ENCODE measurements around the gene RNU2-1.
"Not testable (repeated sequence)": the region's sequence is repeated elsewhere in the genome, so short reads cannot be mapped to it uniquely, and the experiment has no call there.

The RNU2-1 gene

DNA sequence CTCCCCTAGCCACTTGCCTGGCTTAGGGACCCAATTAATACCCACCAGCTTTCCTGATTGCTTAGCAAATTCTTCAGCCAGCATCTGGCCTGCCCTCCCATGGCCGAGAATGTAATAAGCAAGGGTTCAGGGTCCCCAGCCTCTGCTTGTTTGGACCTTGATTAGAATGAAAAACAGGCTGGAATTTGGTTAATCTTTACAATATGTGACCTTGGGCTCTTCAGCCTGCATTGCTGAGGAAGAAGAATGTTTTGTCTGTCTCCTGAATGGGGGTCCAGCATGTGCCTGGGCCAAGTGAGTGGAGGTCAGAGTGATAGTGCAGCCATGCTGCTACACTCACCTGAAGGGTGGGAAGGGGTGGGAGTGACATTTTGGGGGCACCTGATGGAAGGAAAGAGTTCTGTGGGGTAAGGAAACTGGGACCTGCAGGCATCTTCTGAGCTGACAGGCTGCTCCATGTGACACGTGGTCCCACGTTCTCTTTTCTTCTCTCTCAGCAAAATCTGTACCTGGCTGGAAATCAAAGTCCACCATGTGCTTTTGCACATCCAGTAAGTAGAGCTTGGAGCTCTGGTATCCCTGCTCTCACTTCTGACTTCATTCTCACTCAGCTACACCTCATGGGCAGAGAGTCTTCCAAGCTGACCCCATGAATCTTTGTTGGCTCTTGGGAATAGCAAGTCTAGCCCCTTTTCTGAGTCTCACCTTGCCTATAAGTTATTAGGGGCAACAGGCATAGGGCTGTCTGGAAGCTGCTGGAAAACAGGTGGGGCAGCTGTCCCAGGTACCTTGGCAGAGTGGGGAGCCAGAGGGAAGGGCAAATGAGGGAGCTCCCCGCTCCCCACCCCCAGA lies 16.8 kb downstream of the RNU2-1 start:
- DNase-seq = peak; percentile 33

DNA sequence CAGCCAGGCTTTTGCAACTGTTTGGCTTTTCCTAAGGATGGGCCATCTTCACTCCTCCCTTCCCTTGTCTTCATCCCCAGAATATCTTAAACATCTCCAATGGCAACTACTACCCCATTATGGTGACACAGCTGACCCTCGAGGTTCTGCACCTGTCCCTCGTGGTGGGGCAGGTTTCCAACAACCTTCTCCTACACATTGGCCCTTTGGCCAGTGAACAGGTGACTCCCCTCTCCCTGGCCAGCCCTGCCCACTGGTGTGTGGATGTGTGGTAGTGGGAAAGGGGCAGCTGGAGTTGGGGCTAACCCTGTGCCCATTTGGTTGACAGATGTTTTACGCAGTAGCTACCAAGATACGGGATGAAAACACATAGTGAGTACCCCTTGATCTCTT lies 17.4 kb downstream of the RNU2-1 start:
- DNase-seq = peak; percentile 9

DNA sequence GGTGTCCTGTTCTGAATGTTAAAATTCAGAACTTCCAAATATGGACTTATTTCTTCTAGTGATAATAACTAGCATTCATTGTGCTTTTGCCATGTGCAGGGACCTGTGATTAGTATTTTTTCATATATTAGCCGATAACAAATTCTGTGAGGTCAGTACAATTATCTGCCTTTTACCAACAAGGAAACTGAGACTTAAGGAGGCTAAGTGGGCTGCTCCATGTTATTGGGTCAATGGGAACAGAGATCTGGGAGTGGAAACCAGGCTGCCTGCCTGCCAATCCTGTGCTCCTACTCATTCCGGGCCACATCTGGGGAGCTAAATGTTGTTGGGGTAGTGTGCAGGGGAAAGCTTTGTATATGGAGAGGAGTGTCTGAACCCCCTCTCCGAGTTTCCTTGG lies 18.4 kb downstream of the RNU2-1 start:
- no peak for DNase-seq

DNA sequence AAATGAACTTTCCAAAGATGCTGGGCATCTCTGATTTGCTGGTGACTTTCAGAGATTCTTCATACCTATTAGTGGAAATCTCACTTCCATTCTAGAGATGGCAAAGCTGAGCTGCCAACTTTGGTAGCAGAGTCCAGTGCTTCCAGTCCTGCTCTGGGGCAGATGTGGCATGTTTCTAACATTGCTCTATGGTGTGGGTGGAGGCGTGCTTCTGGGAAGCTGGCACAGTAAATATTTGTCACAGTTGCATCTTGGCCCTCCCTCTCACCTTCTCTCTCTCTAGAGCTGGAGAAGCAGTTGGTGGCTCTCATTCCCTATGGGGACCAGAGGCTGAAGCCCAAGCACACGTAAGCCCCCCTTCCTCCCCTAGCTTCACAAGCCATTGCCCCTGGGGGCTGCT lies 20.2 kb downstream of the RNU2-1 start:
- DNase-seq = no peak

DNA sequence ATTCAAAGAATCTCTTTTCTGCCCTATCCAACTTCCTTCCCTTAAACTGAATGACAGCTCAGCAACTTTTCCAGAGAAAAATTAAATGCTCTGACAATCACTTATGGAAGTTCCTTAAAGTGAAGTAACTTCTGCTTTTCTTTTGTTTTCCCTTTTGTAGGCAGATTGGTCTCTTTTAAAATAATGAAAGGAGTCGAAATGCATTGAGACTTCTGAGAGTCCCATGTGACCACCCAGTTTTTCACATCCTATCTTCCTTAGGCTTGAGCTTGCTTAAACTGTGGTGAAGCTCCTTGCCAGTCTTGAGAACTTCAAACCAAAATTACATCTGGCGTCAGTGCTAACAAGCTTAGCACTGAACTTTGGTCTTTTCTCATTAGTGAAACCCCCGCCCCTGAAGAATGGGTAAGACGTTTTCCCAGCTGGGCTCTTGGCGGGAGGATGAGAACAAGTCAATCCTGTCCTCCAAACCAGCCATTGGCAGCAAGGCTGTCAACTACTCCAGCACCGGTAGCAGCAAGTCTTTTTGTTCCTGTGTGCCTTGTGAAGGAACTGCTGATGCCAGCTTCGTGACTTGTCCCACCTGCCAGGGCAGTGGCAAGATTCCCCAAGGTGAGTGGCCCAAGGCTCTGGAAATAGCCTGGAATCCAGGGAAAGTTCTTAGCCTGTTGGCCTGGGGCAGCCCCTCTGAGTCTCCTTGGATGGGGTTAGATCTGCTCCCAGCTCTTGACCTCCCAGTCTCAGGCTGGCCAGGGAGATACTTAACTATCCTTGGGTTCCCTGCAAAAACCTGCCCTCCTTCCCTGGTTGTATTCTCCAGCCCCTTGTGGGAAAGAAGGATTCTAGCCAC lies 20.9 kb downstream of the RNU2-1 start:
- DNase-seq = no peak

DNA sequence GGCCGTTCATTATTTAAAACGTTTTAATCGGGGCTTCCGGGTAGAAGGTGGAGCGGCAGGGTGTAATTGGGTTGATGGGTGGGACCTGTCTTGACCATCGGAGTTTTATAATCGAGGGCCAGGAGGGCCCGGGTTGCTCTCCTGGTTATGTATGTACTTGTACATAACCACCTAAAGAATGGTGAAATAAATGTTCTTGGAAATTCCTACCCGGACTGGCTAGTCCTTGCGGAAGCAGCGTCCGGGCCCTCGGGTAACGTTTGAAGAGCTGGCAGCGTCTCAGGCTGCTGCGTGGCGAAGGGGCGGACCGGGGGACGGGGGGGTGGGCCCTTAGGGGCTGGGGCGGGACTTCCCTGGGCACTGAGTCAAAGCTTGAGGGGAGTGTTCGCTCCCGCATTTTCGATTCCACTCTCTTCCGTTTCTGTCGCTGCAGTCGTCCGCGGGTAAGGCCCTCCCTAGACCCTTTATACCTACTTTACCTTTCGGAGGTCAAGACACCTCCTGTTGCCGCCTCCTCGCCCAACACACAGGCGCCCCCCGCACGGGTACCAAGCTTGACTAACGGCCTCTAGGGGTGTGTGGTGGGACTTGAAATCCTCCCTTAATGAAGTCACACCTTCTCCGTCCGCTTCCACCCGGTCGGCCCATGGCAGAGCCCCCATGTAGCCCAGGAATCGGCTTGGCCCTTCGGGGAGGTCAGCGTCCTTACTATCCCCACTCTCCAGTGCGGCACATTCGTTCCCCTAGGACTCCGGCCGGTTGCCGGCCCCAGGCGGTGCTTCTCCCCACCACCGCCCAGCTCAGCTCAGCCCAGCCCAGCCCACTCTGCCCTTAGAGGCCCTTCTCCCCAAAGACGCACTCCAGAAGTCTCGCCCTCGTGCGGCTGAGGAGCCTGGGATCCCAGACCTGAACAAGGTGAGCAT lies 22.0 kb downstream of the RNU2-1 start, which contains the start of gene TMEM106A:
TMEM106A (plus strand) TSS at position 396 of the 923 bp plus-strand sequence. CDS start 1,167 bp downstream, outside the sequence.
- peak; percentile 86 for DNase-seq

DNA sequence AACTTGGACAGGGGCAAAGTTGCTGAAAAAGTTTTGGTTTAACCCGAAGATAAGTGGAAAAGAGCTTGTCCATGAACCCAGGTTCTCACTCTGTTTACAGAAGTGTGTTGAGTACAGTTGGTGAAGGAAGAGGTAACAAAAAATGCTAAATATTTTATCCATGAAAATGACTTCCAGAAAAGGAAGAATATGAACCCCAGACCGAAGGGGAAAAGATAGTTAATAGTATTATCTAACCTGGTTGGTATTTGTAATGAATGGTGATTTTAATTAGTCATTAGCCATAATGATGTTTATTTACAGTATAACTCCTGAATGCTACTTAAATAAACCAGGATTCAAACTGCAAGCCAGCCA lies 22.7 kb downstream of the RNU2-1 start:
- no peak for DNase-seq

DNA sequence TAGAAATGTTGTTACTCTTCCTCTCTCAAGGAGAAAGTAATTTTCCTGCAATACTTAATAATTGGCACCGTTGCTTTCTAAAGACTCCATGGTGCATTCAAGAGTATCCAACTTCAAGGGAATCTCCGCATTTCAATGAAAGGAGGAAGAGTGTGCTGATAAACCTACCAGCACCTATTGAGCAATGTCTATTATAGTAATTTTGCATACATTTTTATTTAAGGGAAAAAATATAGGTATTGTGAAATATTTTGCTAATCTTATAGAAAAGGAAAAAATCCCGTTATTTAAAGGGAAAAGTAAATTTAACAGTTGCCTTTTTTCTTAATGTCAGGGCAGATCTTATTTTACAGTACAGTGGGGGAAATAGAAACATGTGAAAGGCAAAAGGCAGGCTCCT lies 23.2 kb downstream of the RNU2-1 start:
- no peak for DNase-seq

DNA sequence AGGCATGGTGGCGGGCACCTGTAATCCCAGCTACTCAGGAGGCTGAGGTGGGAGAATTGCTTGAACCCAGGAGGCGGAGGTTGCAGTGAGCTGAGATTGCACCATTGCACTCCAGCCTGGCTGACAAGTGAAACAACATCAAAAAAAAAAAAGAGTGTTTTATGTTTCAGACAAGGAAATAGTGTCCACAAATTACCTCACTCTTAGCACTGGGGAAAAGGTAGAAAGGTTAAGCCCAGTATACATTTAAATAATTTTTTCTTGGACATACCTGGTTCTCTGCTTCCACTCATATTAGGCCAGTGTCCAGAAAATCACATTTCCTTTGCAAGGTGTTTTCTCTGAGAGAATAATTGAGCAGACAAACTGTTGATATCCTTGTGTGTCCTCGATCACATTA lies 30.8 kb downstream of the RNU2-1 start:
- not testable (repeated sequence) for DNase-seq

DNA sequence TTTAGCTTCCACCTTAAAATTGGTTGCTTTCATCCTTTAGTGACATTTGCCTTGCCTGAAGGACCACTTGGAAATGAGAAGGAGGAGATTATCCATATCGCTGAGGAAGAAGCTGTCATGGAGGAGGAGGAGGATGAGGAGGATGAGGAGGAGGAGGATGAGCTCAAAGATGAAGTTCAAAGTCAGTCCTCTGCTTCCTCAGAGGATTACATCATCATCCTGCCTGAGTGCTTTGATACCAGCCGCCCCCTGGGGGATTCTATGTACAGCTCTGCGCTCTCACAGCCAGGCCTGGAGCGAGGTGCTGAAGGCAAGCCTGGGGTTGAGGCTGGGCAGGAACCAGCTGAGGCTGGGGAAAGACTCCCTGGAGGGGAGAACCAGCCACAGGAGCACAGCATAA lies 33.6 kb downstream of the RNU2-1 start:
- DNase-seq = no peak

DNA sequence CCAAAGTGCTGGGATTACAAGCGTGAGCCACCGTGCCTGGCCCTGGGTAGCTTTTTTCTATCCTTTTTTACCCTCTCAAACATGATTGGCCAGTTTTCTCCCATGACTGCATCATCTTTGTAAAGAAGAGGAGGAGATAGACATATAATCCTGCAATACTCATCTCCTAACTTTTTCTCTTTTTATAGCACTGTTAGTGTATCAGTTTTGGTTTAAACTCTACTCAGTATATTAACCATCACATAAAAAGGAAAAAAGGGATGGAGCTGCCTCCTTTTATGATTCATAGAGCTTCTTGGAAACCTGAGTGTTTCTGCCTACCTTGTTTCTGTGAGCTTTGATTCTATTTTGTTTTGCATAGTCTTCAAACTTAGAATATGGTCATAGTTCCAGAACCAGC lies 34.1 kb downstream of the RNU2-1 start:
- no peak for DNase-seq

DNA sequence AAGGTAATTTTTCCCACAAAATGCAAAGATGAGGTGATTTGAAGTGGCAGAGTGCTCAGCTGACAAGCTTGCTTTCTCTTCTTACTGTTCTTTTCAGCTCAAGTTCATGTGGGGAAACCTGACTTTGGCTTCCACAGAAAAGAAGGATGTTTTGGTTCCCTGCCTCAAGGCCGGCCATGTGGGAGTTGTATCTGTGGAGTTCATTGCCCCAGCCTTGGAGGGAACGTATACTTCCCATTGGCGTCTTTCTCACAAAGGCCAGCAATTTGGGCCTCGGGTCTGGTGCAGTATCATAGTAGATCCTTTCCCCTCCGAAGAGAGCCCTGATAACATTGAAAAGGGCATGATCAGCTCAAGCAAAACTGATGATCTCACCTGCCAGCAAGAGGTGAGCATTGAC lies 40.5 kb downstream of the RNU2-1 start:
- no peak for DNase-seq

DNA sequence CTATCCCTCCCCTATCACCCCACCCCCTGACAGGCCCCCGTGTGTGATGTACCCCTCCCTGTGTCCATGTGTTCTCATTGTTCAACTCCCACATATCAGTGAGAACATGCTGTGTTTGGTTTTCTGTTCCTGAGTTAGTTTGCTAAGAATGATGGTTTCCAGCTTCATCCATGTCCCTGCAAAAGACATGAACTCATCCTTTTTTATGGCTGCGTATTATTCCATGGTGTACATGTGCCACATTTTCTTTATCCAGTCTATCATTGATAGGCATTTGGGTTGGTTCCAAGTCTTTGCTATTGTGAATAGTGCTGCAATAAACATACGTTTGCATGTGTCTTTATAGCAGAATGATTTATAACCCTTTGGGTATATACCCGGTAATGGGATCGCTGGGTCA lies 47.1 kb downstream of the RNU2-1 start:
- not testable (repeated sequence) for DNase-seq

DNA sequence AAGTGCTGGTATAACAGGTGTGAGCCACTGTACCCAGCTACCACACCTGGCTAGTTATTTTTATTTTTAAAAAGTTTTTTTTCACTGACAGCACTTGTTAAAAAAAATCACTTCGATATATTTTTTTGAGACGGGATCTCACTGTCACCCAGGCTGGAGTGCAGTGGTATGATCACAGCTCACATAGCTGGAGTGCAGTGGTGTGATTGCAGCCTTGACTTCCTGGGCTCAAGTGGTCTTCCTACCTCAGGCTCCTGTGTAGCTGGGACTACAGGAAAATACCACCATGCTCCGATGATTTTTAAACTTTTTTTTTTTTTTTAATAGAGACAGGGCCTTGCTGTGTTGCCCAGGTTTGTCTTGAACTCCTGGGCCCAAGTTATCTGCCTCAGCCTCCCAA lies 49.9 kb downstream of the RNU2-1 start:
- DNase-seq = no peak
